IMR-90 (cell line): ENCODE data around the gene PIP4K2A.

ENCODE experiments used
- CEBPB ChIP-seq: IDR thresholded peaks from 2 replicates; pipeline ENCODE4 v1.6.1; 2012; ENCODE audit warnings: low read depth, low read length, improper control_type of control experiment
- CTCF ChIP-seq: conservative IDR thresholded peaks from 2 replicates; pipeline ENCODE4 v1.5.1; 2012; ENCODE audit warnings: mild to moderate bottlenecking, low read depth, low read length, improper control_type of control experiment
- POLR2A ChIP-seq: IDR thresholded peaks from 2 replicates; pipeline ENCODE4 v1.6.1; 2012; ENCODE audit warnings: mild to moderate bottlenecking, low read depth, low read length

GRCh38 chr10:22550732-22551131 is 163.6 kb downstream of the PIP4K2A start:
- no peak for TF ChIP-seq CEBPB
- peak; percentile 46 for TF ChIP-seq CTCF
- no peak for TF ChIP-seq POLR2A
